Mesenteric fat pad (tissue), 1 donor: ENCODE data around the gene UNC13C. TPM values are rescaled to one million over a fixed set of nuclear protein-coding genes. Genes with fewer than 3 reads are reported as not detected.
"Not testable (repeated sequence)": the region's sequence is repeated elsewhere in the genome, so short reads cannot be mapped to it uniquely, and the experiment has no call there.

Experiments used
- DNase-seq: peaks from one replicate; pipeline ENCODE4 v3.0.0-alpha.2; 2020; ENCODE audit warnings: low spot score
- long read RNA-seq: library from polyadenylated mRNA; unstranded; transcript quantifications from one replicate; pipeline ENCODE4 v2.0.0, GENCODE V29; 2020
- total RNA-seq: library from RNA; stranded (reverse); fragmentation: NEBNext Ultra II Directional; extraction: Animal tissue kit (Norgen Biotek cat#: 25700); gene quantifications from one replicate; pipeline ENCODE4 v1.2.1, GENCODE V29; 2021
- donor health status: DM: yes; HTN: yes; CAD: no.

UNC13C gene
- not detected for total RNA-seq
- long read RNA-seq: 0 reads

DNA sequence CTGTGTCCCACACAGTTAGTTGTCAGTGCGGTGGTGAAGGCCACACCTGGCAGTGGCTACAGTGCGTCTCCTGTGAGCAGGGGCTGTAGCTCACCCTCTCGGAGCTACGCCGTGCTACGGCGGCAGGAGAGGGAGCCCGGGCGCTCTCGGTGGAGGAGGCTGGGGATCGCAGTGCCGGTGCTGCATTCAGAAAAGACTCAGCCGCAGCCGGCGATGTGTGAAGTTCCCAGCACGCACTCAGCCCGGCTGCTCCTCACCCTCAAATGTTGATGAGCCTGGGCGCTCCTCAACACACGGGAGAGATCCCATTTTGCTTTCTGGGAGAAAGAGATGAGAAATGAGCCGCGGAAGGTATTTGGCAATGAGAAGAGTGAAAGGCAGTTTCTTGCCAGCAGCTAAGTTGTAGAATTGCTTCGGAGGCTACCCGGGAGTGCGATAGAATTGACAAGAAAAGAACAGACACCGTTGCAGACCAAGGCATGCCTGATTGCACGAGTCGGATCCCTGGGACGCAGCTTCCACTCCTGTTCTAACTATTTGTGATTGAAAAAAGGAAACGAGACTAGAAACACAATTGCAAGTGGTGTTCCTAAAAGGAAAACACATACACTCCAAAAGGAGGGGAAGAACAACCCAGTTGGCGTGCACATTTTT lies at the start of gene UNC13C:
UNC13C (plus strand) TSS at position 189 of the 654 bp plus-strand sequence. CDS start 34,463 bp downstream, outside the sequence.
- DNase-seq: no peak

DNA sequence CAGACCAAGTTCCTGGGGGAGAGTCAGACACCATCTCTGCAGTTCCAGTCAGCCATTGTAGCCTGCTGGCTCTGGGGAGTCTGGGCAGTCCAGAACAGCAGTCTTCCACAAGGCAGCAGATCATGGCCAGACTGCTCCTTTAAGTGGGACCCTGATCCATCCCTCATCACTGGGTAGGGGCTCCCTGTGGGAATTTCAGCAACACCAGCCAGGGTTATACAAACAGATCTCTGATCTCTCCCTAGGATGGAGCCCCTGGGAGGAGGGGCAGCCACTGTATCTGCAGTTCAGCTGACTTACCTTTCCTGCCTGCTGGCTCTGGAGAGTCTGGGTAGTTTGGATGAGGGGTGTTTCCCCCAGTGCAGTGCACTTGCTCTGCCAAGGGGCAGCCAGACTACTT lies 42.1 kb upstream of the UNC13C start:
- DNase-seq: no peak

DNA sequence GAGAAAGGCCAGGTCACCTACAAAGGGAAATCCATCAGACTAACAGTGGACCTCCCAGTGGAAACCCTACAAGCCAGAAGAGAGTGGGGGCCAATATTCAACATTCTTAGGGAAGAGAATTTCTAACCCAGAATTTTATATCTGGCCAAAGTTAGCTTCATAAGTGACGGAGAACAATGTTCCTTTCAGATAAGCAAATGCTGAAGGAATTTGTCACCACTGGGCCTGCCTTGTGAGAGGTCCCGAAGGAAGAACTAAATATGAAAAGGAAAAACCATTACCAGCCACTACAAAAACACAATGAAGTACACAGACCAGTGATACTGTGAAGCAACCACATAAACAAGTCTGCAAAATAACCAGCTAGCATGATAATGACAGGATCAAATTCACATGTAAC lies 40.6 kb upstream of the UNC13C start:
- not testable (repeated sequence) for DNase-seq

DNA sequence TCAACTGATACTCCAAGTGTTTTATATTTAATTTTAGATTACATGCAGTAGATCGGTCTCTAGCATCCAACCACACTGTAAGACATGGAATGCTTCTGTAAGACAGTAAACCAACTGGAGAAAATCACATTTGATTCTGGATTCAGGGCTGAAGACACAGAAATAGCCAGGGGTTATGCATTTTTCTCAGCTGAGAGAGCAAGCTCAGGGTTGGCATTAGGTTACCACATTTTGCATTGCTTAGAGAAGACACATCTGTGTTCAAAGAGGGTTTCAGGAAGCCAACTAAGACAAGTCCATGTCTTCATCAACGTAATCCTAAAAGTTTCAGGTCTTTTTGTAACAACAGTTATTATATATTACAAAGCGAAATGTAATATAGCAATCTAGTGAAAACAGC lies 27.7 kb upstream of the UNC13C start:
- DNase-seq: no peak

DNA sequence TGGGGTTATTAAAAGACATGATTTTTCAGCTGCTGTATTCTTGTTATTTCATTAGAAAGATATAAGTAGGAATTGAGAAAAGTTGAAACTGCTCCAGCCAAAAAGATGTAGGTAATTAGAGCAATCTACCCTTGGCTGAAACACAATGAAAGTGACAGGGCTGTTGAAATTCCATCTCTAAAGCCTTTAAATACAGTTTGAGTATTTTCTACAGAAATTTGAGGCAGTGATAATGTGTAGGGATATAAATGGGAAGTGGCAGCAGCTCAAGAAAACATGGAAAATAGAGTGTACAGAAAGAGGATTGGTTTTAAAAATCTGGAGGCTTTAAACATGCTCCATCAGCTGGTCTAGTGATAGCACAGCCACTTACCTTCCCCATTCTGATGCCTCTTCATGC lies 22.8 kb upstream of the UNC13C start:
- no peak for DNase-seq

DNA sequence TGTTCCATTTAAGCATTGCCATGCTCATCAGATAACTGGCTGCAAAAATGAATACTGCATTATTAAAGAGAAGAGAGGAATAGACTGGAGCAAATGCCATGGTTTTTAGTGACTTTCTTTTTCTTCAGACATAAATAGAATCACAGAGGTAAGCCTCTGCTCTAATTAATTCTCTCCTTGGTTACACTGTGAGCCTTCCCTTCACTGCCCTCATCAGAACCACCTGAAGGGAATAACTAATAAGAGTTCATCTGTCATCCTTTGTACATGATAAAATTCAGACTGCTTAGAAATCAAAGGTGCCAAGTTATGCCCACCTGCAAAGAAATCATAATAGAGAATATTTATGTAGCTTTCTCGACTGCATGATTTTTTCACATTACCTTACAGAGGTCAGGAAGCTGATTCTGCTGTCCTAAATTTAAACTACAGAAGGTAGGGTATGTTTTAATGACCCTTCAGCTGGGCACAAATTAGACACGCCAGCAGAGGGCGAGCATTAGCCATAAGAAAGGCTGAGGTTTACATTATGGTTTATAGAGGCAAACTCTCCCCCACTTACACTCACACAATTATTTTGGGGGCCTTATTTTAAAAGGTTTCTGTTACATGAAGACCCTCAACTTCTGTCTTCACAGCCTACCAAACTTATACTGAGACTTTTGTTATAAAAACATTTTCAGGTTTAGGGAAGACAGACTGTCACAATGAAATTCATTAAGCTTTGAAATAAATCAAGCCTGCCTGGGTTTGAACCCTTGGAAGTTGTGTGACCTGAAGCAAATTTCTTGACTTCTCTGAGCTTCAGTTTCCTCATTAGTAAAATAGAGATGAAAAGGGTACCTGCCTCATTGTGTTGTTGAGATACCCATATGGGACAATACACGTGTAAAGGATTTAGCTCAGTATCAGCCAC lies 15.3 kb upstream of the UNC13C start:
- no peak for DNase-seq

DNA sequence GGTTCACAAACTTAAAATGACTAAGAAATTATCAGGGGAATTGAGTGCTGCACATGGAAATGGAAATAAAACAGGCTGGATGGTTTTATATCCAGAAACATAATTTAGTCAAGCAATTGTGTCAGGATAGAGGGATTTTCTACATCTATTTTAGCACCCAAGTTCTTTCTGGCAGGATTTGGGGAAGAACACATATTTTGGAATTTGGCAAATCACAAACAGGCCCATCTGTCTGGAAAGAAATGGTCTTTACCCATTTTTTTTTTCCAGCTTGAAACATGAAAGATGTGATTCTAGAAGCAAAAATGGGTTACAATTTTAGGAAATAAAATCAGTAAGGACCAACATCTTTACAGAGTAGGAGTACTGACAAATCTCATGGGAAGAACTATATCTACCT lies 14.4 kb upstream of the UNC13C start:
- DNase-seq: no peak

DNA sequence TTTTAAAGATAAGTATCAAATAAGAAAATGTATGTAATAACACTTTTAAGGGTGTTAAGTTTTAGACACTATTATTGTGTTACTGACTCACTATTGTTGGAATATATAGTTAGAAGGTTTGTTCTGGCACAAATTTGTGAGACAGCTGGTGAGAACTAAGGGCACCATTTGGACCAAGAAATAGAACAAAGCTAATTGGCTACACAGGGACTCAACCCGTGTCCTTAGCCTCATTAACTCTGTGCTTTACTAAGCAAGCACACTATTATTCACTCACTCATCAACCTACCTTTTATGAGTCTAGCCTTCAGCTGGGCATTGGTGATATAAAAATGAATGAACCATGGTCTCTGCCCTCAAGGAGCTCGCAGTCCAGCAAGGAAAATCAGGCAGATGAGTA lies 4.1 kb upstream of the UNC13C start:
- DNase-seq: no peak

DNA sequence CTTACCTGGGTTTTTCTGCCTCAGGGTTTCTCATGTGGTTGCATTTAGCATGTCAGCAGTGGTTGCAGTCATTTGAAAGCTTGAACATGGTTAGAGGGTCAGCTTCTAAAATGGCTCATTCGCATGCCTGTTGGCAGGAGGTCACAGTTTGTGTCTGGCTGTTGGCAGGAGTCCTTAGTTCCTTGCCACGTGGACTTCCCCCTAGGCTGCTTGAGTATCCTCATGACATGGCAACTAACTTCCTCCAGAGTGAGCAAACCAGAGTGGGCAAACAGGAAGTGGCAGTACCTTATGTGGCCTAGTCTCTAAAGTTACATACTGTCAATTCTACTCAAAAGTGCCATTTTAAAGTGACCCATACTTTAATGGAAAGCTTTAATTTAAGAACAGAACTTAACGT lies 3.4 kb upstream of the UNC13C start:
- DNase-seq: no peak

DNA sequence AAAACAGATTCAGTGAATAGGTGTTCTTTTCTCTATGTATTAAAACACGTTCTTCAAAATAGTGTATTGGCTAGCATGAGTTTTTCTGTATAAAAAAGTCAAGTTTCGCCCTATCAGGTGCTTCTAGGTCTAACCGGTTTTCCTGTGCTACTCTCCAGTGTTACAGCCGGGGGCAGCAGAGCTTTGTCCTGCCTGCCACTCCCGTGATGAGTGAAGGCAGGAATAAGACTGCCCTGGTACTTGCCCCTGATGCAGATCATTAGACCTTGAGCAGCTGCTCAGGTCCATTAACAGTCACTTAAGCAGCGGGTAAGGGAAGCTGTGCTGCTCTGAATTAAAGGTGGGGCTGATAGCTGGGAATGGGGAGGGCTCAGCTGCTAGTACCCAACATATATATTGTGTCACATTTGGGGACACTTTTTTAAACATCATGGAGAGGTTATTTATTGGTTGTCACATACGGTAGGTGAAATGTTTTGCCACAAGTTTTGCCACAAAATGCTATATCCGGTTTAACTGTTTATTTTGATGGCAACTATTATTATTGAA lies 1.3 kb upstream of the UNC13C start:
- no peak for DNase-seq

DNA sequence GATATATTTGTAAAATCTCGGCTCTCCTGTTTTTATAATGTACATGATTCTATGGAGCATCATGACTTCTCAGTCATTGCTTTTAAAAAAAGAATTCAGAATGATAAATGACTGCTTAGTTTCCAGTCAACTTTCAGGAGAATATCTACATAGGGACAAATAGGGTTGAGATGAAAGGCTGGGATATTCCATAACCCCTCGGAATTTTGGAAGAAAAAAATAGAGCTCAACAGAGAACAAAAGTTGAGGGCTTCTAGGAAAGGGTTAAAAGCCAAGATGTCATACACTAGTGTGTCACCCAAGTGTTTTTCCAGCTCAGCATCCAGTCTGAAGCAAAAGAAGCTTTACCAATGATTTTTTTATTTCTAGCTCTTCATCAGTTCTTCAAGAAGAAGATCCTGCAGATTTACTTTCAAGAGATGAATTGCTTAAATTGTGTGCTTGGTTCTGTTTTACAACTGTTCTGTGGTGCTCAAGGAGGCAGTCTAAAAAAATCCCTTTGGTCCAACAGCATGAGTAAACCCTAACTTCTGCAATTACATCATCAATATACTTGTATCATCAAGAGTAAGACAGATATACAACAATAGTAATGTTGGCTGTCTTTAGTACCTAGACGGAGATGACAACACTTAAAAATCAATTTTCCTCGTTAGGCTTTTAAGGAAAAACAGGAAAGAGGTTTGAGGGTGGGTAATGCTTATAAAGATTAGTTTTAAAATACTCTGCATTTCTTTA lies 979 bp downstream of the UNC13C start:
- DNase-seq: no peak

DNA sequence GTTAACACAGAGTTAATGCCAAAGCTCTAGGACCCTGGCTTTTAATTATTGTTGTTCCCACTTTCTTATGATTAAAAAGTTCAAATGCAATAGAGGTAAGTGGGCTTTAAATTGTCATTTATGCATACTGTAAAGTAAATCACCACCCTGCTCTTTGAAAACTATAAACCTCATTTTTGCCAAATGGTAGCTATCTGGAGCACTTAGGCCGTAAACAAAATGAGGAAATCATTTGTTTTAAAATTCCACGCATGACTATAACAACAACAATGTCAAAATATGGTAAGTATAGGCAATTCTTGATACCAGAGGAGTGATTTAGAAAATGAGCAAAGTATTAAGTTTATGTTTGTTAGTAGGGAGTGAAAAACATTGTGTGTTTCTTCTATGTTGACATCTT lies 1.8 kb downstream of the UNC13C start:
- DNase-seq: no peak

DNA sequence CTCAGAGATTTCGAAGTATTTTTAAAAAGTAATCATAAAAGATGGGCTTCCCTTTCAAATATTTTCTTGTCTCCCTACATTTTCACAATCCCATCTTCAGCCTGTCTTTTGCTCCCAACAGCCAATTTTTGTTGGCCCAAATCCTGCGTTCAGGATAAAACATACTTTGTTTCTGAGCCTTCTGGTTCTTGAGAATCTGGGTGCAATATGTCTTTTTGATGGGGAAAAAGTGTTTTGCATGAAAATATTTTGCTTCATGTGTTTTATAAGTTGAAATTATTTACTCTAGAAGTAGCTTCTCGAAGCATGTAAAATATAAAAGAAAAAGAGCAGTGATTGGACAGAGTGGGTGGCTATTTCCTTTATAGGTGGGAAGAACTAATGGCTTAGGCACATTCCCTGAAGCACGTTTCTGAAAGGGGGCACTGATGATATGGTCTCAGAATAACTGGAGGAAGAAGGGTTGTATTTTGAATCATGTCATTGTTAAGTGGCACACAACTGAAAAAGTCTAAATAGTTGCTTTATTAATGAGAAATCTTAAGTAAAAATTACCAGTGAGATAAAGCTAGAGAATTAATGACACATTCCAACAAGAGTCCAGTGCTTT lies 3.9 kb downstream of the UNC13C start:
- DNase-seq: no peak

DNA sequence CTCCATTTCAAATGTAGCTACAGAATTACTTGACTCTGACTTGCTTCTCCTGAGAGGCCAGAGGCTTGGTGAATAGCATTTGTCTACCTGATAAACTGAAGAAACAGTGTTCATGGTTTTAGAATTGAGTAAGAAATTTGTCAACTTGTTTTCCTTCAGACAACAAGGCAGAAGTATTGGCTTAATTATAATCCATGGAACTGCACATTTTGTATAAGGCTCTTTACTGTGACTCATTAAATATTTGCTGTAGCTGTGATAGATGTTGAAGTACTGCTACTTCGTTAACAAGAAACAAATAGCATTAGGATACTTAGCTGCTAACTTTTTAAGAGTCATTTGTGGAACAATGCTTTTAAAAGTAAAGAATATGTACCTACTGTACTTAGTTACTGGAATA lies 4.6 kb downstream of the UNC13C start:
- DNase-seq: no peak

DNA sequence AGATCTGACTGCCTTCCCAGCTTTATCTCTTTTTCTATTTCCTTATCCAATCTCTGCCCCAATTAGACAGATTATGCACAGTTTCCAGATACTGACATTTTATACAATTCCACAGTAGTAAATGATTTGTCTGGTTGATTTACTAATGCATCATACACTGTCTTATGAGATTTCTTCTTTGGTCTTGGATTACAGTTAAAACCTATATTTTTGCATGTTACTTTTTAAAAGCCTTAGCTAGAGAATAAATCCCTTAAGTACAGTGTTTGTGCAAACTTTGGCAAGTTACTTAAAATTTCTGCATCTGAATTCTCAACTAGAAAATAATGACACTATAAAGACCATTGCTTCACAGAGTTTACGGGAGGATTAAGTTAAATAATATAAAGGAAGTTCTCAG lies 6.0 kb downstream of the UNC13C start:
- no peak for DNase-seq

DNA sequence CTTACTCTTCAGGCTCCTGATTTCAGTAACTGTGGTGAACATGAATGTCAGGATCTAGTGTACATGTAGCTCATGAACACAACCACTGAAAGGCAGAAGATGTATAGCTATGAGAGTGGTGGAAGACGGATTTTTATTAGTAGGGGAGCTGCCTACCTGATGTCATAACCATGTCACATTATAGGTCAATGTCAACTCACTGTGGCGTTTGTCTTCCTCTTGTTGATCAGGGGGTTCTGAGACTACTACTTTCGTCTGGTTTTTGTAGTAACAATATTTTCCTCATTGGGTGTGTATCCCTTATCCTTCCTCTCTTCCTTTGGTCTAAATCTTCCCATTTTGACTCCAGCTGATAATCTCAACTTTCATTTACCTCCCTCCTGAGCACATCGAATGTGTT lies 7.3 kb downstream of the UNC13C start:
- DNase-seq: no peak

DNA sequence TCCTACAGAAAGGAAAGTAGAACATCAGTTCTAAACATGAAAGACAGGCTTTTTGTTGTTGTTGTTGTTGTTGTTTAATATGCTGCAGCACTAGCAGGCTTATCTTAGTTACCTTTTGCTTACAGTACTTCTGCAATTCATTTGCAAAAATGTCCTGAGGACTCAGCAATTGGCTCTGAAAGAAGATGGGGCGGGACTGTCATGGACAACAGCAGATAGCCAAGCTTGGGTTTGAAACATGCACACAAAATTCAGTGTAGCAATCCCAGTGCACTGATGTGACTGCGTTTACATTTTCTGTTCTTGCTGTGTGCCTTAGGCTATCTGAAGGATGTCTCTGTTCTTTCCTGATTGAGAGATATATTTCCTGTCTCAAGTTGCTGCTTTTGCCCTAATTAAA lies 9.2 kb downstream of the UNC13C start:
- no peak for DNase-seq

DNA sequence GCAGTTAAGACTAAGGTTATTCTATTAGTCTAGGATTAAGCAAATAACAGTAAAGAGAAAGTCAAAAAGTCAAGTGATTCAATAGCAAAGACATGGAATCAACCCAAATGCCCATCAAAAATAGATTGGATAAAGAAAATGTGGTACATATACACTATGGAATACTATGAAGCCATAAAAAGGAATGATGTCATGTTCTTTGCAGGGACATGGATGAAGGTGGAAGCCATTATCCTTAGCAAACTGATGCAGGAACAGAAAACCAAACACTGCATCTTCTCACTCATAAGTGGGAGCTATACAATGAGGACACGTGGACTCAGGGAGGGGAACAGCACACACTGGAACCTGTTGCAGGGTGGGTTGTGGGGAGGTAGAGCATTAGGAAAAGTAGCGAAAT lies 29.0 kb downstream of the UNC13C start:
- no peak for DNase-seq

DNA sequence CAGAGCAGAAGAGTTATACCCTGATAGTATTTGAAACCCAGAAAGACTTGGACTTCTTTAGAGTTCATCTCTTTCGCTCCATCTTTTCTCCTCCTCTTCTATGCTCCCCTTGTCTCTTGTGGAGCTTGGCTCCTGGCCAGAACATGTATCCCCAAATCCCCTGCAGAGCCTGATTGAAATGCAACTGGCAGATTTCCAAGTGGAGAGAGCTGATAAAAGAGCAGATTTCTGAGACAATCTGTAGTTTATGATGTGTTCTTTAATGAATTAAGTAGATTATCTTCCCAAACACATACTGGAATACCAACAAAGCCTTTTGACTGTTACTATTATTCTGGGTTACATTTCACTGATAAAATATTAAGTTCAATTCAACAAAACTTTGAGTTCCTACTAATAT lies 33.4 kb downstream of the UNC13C start:
- no peak for DNase-seq

DNA sequence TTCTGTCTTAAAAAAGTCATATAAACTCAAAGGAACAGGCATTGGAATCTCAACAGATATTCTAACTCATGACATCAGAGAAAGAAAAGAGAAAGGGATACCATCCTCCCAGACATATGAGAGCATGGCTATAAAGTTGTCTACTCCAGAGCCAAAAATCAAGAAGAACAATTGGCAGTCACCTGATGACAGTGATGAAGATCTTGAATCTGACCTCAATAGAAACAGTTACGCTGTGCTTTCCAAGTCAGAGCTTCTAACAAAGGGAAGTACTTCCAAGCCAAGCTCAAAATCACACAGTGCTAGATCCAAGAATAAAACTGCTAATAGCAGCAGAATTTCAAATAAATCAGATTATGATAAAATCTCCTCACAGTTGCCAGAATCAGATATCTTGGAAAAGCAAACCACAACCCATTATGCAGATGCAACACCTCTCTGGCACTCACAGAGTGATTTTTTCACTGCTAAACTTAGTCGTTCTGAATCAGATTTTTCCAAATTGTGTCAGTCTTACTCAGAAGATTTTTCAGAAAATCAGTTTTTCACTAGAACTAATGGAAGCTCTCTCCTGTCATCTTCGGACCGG lies 35.9 kb downstream of the UNC13C start:
- DNase-seq: no peak

DNA sequence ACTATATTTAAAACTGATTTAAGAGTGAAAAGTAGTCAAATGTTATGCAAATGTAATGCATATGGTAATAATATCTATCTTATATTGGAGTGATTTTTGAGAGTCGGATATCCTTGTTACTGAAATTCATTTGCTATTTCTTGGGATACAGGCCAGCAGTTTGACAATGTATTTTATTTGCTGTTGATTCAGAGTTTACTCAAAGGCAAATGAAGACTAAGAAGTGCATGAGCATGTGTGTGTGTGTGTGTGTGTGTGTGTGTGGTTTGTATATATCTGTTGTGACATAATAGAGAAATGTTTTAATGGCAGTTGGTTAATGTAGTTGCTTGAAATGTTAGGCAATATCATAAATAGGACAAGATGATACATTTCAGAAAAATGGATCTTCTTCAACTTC lies 39.0 kb downstream of the UNC13C start:
- DNase-seq: no peak
